Measurements from ENCODE around the gene RUBCNL.

DNA sequence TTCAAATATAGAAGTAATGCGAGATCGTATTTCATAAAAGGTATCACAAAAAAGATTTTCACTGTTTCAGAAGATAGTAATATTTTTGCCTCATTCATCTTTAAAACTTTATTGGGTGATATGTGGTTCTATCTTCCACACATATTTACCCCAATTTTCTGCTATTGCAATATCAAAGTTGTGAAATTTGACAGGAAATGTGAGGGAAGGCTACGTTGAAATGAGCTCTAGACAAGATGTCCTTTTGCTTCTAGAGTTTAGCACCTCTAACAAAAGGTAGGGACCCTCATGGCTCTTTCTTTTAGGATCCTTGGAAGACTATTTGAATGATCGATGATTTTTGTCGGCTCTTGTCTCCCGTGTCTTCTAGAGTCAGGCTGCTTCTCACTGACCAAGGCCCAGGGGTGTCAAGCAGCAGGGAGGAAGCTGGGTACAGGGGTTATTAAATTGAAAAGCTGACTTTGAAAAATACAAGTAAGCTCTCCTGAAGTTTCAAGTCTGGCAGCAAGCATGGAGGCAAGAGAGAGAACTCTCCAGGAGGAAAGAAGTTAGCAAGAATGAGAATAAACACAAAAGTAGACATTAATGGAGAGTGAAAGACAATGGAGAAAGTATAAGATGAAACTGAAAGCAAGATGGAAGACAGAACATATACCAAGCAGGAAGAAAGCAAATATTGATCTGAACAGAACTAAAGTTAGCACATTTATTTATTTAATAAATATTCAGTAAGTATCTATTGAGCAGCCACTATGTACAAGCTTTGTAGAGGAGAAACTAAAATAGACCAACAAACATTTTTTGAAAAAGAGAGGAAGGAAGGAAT lies 73.4 kb downstream of the RUBCNL start:
- TF ChIP-seq POLR2AphosphoS5 (IDR thresholded peaks at IDR 0.05; ENCODE audit: low read depth, low read length) (no peak), SIN3A (IDR thresholded peaks at IDR 0.05; ENCODE audit: borderline replicate concordance, insufficient read depth, low read depth, low read length) (no peak)
- TF ChIP-seq, protein P1, sequence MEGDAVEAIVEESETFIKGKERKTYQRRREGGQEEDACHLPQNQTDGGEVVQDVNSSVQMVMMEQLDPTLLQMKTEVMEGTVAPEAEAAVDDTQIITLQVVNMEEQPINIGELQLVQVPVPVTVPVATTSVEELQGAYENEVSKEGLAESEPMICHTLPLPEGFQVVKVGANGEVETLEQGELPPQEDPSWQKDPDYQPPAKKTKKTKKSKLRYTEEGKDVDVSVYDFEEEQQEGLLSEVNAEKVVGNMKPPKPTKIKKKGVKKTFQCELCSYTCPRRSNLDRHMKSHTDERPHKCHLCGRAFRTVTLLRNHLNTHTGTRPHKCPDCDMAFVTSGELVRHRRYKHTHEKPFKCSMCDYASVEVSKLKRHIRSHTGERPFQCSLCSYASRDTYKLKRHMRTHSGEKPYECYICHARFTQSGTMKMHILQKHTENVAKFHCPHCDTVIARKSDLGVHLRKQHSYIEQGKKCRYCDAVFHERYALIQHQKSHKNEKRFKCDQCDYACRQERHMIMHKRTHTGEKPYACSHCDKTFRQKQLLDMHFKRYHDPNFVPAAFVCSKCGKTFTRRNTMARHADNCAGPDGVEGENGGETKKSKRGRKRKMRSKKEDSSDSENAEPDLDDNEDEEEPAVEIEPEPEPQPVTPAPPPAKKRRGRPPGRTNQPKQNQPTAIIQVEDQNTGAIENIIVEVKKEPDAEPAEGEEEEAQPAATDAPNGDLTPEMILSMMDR (IDR thresholded peaks at IDR 0.05) = no peak
- TF ChIP-seq, protein P2, sequence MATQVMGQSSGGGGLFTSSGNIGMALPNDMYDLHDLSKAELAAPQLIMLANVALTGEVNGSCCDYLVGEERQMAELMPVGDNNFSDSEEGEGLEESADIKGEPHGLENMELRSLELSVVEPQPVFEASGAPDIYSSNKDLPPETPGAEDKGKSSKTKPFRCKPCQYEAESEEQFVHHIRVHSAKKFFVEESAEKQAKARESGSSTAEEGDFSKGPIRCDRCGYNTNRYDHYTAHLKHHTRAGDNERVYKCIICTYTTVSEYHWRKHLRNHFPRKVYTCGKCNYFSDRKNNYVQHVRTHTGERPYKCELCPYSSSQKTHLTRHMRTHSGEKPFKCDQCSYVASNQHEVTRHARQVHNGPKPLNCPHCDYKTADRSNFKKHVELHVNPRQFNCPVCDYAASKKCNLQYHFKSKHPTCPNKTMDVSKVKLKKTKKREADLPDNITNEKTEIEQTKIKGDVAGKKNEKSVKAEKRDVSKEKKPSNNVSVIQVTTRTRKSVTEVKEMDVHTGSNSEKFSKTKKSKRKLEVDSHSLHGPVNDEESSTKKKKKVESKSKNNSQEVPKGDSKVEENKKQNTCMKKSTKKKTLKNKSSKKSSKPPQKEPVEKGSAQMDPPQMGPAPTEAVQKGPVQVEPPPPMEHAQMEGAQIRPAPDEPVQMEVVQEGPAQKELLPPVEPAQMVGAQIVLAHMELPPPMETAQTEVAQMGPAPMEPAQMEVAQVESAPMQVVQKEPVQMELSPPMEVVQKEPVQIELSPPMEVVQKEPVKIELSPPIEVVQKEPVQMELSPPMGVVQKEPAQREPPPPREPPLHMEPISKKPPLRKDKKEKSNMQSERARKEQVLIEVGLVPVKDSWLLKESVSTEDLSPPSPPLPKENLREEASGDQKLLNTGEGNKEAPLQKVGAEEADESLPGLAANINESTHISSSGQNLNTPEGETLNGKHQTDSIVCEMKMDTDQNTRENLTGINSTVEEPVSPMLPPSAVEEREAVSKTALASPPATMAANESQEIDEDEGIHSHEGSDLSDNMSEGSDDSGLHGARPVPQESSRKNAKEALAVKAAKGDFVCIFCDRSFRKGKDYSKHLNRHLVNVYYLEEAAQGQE (IDR thresholded peaks at IDR 0.05; ENCODE audit: insufficient read depth in 1 of 2, low read depth in 2 of 2, low read length in 1 of 2) = no peak

All from Panc1 (cell line).